Liver (tissue), 9 donors: ENCODE results near the gene PIK3R5. TPM values are rescaled to one million over a fixed set of nuclear protein-coding genes. Genes with fewer than 3 reads are reported as not detected.

Experiments
- DNase-seq: peaks from one replicate; pipeline ENCODE4 v3.0.0-alpha.2; 2017; ENCODE audit warnings: low spot score
- H3K27ac ChIP-seq, 2 donors: one replicate each; pipeline ENCODE4 v1.7.0; 2013; ENCODE audit warnings: inconsistent platforms in 2 of 2, low read length in 2 of 2, control low read depth in 1 of 2, low read depth in 1 of 2, mild to moderate bottlenecking in 1 of 2
- H3K27me3 ChIP-seq, 4 donors: one replicate each; pipeline versions ENCODE4 v1.6.1 to v1.7.0; 2013; ENCODE audit warnings: low read length in 3 of 4, inconsistent platforms in 1 of 4, mild to moderate bottlenecking in 1 of 4, moderate library complexity in 1 of 4; ENCODE audit not compliant: control insufficient read depth in 4 of 4, insufficient read depth in 4 of 4
- H3K36me3 ChIP-seq, 4 donors: one replicate each; pipeline versions ENCODE4 v1.6.1 to v1.7.0; 2013; ENCODE audit warnings: low read length in 3 of 4, mild to moderate bottlenecking in 3 of 4, low read depth in 1 of 4, moderate library complexity in 1 of 4; ENCODE audit not compliant: control insufficient read depth in 4 of 4, insufficient read depth in 3 of 4
- H3K4me1 ChIP-seq, 4 donors: one replicate each; pipeline versions ENCODE4 v1.6.1 to v1.7.0; 2013; ENCODE audit warnings: low read length in 3 of 4, mild to moderate bottlenecking in 3 of 4, moderate library complexity in 1 of 4; ENCODE audit not compliant: control insufficient read depth in 4 of 4, insufficient read depth in 4 of 4
- H3K4me3 ChIP-seq, 3 donors: one replicate each; pipeline versions ENCODE4 v1.6.1 to v1.7.0; 2013; ENCODE audit warnings: low read length in 3 of 3, control low read depth in 1 of 3, low read depth in 1 of 3, mild to moderate bottlenecking in 1 of 3
- H3K9ac ChIP-seq, 2 donors: one replicate each; pipeline ENCODE4 v1.7.0; 2013; ENCODE audit warnings: low read length in 2 of 2, mild to moderate bottlenecking in 2 of 2, moderate library complexity in 2 of 2, control low read depth in 1 of 2, low read depth in 1 of 2
- H3K9me3 ChIP-seq, 4 donors: one replicate each; pipeline versions ENCODE4 v1.6.1 to v1.7.0; 2013; ENCODE audit warnings: low read length in 3 of 4; ENCODE audit not compliant: control insufficient read depth in 4 of 4
- EGR1 ChIP-seq, 2 donors: IDR thresholded peaks; 2 replicates each; pipeline ENCODE4 v1.6.1; 2016 to 2018; ENCODE audit warnings: antibody characterized with exemption in 2 of 2, low read depth in 2 of 2
- GABPA ChIP-seq, 2 donors: IDR thresholded peaks in 1 of 2; conservative IDR thresholded peaks in 1 of 2; 2 replicates each; pipeline ENCODE4 v1.6.1; 2016; ENCODE audit warnings: antibody characterized with exemption in 2 of 2, mild to moderate bottlenecking in 1 of 2, moderate library complexity in 1 of 2
- HNF4G ChIP-seq: IDR thresholded peaks from 2 replicates; pipeline ENCODE4 v1.6.1; 2016; ENCODE audit warnings: antibody characterized with exemption
- NR2F2 ChIP-seq: IDR thresholded peaks from 2 replicates; pipeline ENCODE4 v1.6.1; 2016; ENCODE audit warnings: antibody characterized with exemption
- RAD21 ChIP-seq, 2 donors: IDR thresholded peaks; 2 replicates each; pipeline ENCODE4 v1.6.1; 2016; ENCODE audit warnings: antibody characterized with exemption in 2 of 2, mild to moderate bottlenecking in 2 of 2
- SP1 ChIP-seq: IDR thresholded peaks from 2 replicates; pipeline ENCODE4 v1.6.1; 2018; ENCODE audit warnings: antibody characterized with exemption, mild to moderate bottlenecking
- YY1 ChIP-seq: IDR thresholded peaks from 2 replicates; pipeline ENCODE4 v1.6.1; 2016; ENCODE audit warnings: antibody characterized with exemption, mild to moderate bottlenecking
- WGBS: extraction: QIAGEN DNeasy Blood & Tissue Kit; methylation state at CpG from one replicate; pipeline ENCODE4 v1.1.7; 2013; 5-methylcytosine and 5-hydroxymethylcytosine counted together
- polyA plus RNA-seq, 2 donors: library from polyadenylated mRNA; stranded (reverse) in 1 of 2; unstranded in 1 of 2; fragments of 200-250 nt in 1 of 2; fragments of >200 nt in 1 of 2; fragmentation: Nextera tagmentation in 1 of 2; extraction: Ambion mirVana in 1 of 2; gene quantifications; one replicate each; pipeline versions ENCODE4 v1.2.1 to v1.2.3, GENCODE V29; 2013 to 2015
- total RNA-seq, 2 donors: library from RNA; depleted of rRNA; stranded (reverse); fragments of >200 nt; gene quantifications; one replicate each; pipeline ENCODE4 v1.2.3, GENCODE V29; 2014
- TF ChIP-seq, protein P1 (sequence below): fragments of 150-350 bp; IDR thresholded peaks from 2 replicates; pipeline ENCODE4 v1.5.1; 2017; ENCODE audit warnings: improper control_type of control experiment, low read depth, low read length; ENCODE audit not compliant: missing input control
- TF ChIP-seq, protein P2 (sequence below): IDR thresholded peaks from 2 replicates; pipeline ENCODE4 v1.6.1; 2016; ENCODE audit warnings: antibody characterized with exemption
- TF ChIP-seq, protein P3 (sequence below): IDR thresholded peaks from 2 replicates; pipeline ENCODE4 v1.6.1; 2016; ENCODE audit warnings: antibody characterized with exemption, mild to moderate bottlenecking
- TF ChIP-seq, protein P4 (sequence below): IDR thresholded peaks from 2 replicates; pipeline ENCODE4 v1.6.1; 2016; ENCODE audit warnings: antibody characterized with exemption
- donor health status: healthy.
- donor health status: healthy.
- donor health status: healthy.
- donor health status: healthy.
- donor health status: healthy.

The PIK3R5 gene
- total and polyA plus RNA-seq, 4 donors, result 0.93 to 7.8 (median 2.6) TPM

DNA sequence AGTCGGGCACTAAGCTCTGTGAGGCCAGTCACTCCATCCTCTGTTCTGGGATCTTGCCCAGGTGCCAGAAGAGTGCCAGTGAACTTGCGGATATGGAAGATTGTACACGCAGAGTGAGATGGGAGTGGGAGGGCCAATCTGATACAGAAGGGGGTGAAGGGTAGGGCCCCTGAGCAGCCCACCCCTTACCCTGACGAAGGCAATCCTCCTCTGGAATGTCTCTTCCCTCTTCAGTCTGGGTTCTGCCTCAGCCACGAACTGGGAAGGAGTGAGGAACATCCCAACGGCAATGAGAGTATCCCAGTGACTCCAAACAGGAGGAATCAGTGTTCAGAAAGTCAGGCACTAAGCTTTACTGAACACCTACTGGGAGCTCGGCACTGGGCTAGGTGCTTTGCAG lies 86.1 kb downstream of the PIK3R5 start:
- Histone ChIP-seq H3K36me3 (peaks cover 0 to 5% (median 0%) of the 10 kb centered on the region in 4 donors), H3K4me3 (no peak overlapping the region), H3K27me3 (no peaks in the 10 kb centered on the region), H3K27ac (no peak overlapping the region), H3K9ac (no peak overlapping the region), H3K9me3 (no peaks in the 10 kb centered on the region), H3K4me1 (no peaks in the 10 kb centered on the region)
- TF ChIP-seq, protein P1, sequence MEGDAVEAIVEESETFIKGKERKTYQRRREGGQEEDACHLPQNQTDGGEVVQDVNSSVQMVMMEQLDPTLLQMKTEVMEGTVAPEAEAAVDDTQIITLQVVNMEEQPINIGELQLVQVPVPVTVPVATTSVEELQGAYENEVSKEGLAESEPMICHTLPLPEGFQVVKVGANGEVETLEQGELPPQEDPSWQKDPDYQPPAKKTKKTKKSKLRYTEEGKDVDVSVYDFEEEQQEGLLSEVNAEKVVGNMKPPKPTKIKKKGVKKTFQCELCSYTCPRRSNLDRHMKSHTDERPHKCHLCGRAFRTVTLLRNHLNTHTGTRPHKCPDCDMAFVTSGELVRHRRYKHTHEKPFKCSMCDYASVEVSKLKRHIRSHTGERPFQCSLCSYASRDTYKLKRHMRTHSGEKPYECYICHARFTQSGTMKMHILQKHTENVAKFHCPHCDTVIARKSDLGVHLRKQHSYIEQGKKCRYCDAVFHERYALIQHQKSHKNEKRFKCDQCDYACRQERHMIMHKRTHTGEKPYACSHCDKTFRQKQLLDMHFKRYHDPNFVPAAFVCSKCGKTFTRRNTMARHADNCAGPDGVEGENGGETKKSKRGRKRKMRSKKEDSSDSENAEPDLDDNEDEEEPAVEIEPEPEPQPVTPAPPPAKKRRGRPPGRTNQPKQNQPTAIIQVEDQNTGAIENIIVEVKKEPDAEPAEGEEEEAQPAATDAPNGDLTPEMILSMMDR, result no peak
- TF ChIP-seq SP1, result no peak
- TF ChIP-seq YY1, result no peak
- TF ChIP-seq GABPA (IDR thresholded peaks at IDR 0.05 in 1 of 2, conservative IDR thresholded peaks at IDR 0.05 in 1 of 2), result no peak
- TF ChIP-seq HNF4G, result no peak
- no peak for TF ChIP-seq EGR1 (IDR thresholded peaks at IDR 0.05; ENCODE audit: low read depth in 2 of 2)
- no peak for TF ChIP-seq NR2F2
- TF ChIP-seq, protein P2, sequence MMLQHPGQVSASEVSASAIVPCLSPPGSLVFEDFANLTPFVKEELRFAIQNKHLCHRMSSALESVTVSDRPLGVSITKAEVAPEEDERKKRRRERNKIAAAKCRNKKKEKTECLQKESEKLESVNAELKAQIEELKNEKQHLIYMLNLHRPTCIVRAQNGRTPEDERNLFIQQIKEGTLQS, result no peak
- TF ChIP-seq, protein P3, sequence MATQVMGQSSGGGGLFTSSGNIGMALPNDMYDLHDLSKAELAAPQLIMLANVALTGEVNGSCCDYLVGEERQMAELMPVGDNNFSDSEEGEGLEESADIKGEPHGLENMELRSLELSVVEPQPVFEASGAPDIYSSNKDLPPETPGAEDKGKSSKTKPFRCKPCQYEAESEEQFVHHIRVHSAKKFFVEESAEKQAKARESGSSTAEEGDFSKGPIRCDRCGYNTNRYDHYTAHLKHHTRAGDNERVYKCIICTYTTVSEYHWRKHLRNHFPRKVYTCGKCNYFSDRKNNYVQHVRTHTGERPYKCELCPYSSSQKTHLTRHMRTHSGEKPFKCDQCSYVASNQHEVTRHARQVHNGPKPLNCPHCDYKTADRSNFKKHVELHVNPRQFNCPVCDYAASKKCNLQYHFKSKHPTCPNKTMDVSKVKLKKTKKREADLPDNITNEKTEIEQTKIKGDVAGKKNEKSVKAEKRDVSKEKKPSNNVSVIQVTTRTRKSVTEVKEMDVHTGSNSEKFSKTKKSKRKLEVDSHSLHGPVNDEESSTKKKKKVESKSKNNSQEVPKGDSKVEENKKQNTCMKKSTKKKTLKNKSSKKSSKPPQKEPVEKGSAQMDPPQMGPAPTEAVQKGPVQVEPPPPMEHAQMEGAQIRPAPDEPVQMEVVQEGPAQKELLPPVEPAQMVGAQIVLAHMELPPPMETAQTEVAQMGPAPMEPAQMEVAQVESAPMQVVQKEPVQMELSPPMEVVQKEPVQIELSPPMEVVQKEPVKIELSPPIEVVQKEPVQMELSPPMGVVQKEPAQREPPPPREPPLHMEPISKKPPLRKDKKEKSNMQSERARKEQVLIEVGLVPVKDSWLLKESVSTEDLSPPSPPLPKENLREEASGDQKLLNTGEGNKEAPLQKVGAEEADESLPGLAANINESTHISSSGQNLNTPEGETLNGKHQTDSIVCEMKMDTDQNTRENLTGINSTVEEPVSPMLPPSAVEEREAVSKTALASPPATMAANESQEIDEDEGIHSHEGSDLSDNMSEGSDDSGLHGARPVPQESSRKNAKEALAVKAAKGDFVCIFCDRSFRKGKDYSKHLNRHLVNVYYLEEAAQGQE, result no peak
- no peak for TF ChIP-seq RAD21 (IDR thresholded peaks at IDR 0.05)
- 69% methylated on average over 7 of the region's 7 CpGs for WGBS
- no peak for DNase-seq

DNA sequence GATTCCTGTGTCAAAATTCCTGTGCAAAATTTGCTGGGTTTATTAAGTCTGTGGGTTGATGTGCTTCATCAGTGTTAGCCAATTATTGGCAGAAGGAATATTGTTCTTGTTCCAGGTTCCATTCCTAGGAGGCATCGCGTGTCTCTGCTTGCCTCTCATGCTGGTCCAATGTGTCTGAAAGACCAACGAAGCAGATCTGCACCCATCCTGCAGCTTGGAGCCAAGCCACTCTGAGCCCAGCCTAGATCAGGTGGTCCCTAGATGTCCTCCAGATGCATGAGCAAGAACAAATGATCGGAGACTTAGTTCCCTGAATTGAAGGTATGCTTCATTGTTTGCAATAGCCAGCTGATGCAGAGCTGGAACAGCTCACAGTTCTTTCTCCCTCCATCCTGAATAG lies 87.5 kb downstream of the PIK3R5 start:
- Histone ChIP-seq H3K9me3 (no peaks in the 10 kb centered on the region), H3K27me3 (peaks cover 0 to 5% (median 0%) of the 10 kb centered on the region in 4 donors), H3K4me3 (no peak overlapping the region), H3K27ac (no peak overlapping the region), H3K4me1 (no peaks in the 10 kb centered on the region), H3K9ac (no peak overlapping the region), H3K36me3 (peaks cover 0 to 5% (median 0%) of the 10 kb centered on the region in 4 donors)
- 74% methylated on average over 4 of the region's 4 CpGs for WGBS
- no peak for TF ChIP-seq NR2F2
- TF ChIP-seq, protein P4, sequence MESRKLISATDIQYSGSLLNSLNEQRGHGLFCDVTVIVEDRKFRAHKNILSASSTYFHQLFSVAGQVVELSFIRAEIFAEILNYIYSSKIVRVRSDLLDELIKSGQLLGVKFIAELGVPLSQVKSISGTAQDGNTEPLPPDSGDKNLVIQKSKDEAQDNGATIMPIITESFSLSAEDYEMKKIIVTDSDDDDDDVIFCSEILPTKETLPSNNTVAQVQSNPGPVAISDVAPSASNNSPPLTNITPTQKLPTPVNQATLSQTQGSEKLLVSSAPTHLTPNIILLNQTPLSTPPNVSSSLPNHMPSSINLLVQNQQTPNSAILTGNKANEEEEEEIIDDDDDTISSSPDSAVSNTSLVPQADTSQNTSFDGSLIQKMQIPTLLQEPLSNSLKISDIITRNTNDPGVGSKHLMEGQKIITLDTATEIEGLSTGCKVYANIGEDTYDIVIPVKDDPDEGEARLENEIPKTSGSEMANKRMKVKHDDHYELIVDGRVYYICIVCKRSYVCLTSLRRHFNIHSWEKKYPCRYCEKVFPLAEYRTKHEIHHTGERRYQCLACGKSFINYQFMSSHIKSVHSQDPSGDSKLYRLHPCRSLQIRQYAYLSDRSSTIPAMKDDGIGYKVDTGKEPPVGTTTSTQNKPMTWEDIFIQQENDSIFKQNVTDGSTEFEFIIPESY, result no peak
- DNase-seq, result no peak
